Measurements from ENCODE around the gene SLC16A9.

The SLC16A9 gene

GRCh38 chr10:59625721-59626522, 83.7 kb downstream of the SLC16A9 start:
- peak; percentile 59 for DNase-seq

- DNase-seq = no peak
These were observed 84.7 kb downstream of the SLC16A9 start for GRCh38 chr10:59624951-59625350.

GRCh38 chr10:59624136-59624535, 85.5 kb downstream of the SLC16A9 start:
- DNase-seq = no peak

GRCh38 chr10:59623133-59624121, 86.2 kb downstream of the SLC16A9 start:
- no peak for DNase-seq

GRCh38 chr10:59622320-59623132, 87.1 kb downstream of the SLC16A9 start:
- DNase-seq = peak; percentile 71

GRCh38 chr10:59621771-59622170, 87.9 kb downstream of the SLC16A9 start:
- DNase-seq = no peak

GRCh38 chr10:59618666-59619065, 91.0 kb downstream of the SLC16A9 start:
- DNase-seq = no peak

- no peak for DNase-seq
These were observed 91.7 kb downstream of the SLC16A9 start for GRCh38 chr10:59617996-59618395.

GRCh38 chr10:59611048-59611447, 98.6 kb downstream of the SLC16A9 start:
- DNase-seq = no peak

- peak; percentile 12 for DNase-seq
These were observed 101.7 kb downstream of the SLC16A9 start for GRCh38 chr10:59607970-59608369.

GRCh38 chr10:59606551-59606961, 103.1 kb downstream of the SLC16A9 start:
- DNase-seq = peak; percentile 76

- no peak for DNase-seq
These were observed 107.7 kb downstream of the SLC16A9 start for GRCh38 chr10:59601985-59602384.

Measured in COR-L47 (cell line).